HUES48 (cell line): ENCODE data around the gene OPRM1.
"Not testable (repeated sequence)": the region's sequence is repeated elsewhere in the genome, so short reads cannot be mapped to it uniquely, and the experiment has no call there.

Experiments
- H3K27ac ChIP-seq: one replicate; pipeline ENCODE4 v1.7.0; 2013; ENCODE audit warnings: low read depth, low read length, inconsistent platforms
- H3K27me3 ChIP-seq: 2 replicates; pipeline ENCODE4 v1.6.1; 2013; ENCODE audit warnings: mild to moderate bottlenecking, low read length; ENCODE audit not compliant: control insufficient read depth, insufficient read depth
- H3K36me3 ChIP-seq: 2 replicates; pipeline ENCODE4 v1.6.1; 2013; ENCODE audit warnings: low read length; ENCODE audit not compliant: control insufficient read depth, insufficient read depth
- H3K4me1 ChIP-seq: 2 replicates; pipeline ENCODE4 v1.6.1; 2013; ENCODE audit warnings: mild to moderate bottlenecking, low read length; ENCODE audit not compliant: control insufficient read depth, insufficient read depth
- H3K4me3 ChIP-seq: 2 replicates; pipeline ENCODE4 v1.5.1; 2013; ENCODE audit warnings: mild to moderate bottlenecking, low read depth, low read length
- H3K9ac ChIP-seq: 2 replicates; pipeline ENCODE4 v1.6.1; 2013; ENCODE audit warnings: mild to moderate bottlenecking, low read depth, low read length, moderate library complexity
- H3K9me3 ChIP-seq: 2 replicates; pipeline ENCODE4 v1.6.1; 2013; ENCODE audit warnings: low read length; ENCODE audit not compliant: control insufficient read depth, insufficient read depth

Gene OPRM1

GRCh38 chr6:154041001-154041400 is 2.0 kb downstream of the OPRM1 start:
- H3K4me1 ChIP-seq = peaks cover 8% of the 10 kb centered on the region
- peaks cover 28% of the 10 kb centered on the region for H3K27me3 ChIP-seq

GRCh38 chr6:154053141-154053540 is 14.1 kb downstream of the OPRM1 start:
- Histone ChIP-seq H3K27ac (no peak overlapping the region), H3K27me3 (no peaks in the 10 kb centered on the region), H3K9ac (no peak overlapping the region), H3K9me3 (no peaks in the 10 kb centered on the region), H3K36me3 (no peaks in the 10 kb centered on the region), H3K4me1 (peaks cover 8% of the 10 kb centered on the region; the same call in 1 of the 2 replicates), H3K4me3 (no peak overlapping the region)

More at GRCh38 chr6:154041001-154041400, 2.0 kb downstream of the OPRM1 start:
- Histone ChIP-seq H3K9me3 (no peaks in the 10 kb centered on the region), H3K4me3 (no peak overlapping the region), H3K27ac (no peak overlapping the region), H3K9ac (no peak overlapping the region), H3K36me3 (no peaks in the 10 kb centered on the region)

DNA sequence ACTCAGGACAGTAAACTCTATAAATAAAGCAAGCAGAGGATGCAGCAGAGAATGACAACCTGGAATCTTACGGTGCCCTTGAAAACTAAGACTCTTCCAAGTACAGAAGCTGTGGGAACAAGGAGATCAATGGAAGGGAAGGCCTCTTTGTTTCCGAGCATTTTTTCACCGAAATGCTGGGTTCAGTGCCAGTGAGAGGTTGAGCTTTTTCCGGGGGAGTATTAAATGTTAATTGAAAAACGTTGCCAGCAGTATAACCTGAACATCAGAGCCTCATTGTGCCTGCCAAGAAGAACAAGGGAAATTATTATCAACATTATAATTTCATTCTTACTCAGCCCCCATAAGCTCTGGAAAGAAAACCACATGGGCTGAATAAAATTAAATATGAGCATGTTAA is 17.5 kb downstream of the OPRM1 start:
- no peak overlapping the region for H3K9ac ChIP-seq
- no peak overlapping the region for H3K4me3 ChIP-seq
- peaks cover 6% of the 10 kb centered on the region; the same call in 1 of the 2 replicates for H3K4me1 ChIP-seq
- H3K27me3 ChIP-seq = no peaks in the 10 kb centered on the region
- H3K9me3 ChIP-seq = no peaks in the 10 kb centered on the region
- no peaks in the 10 kb centered on the region for H3K36me3 ChIP-seq
- no peak overlapping the region for H3K27ac ChIP-seq

GRCh38 chr6:154057098-154057497 is 18.1 kb downstream of the OPRM1 start:
- no peaks in the 10 kb centered on the region for H3K27me3 ChIP-seq
- no peak overlapping the region for H3K27ac ChIP-seq
- H3K4me3 ChIP-seq = no peak overlapping the region
- H3K9me3 ChIP-seq = no peaks in the 10 kb centered on the region
- peaks cover 6% of the 10 kb centered on the region; the same call in 1 of the 2 replicates for H3K4me1 ChIP-seq
- no peak overlapping the region for H3K9ac ChIP-seq
- H3K36me3 ChIP-seq = no peaks in the 10 kb centered on the region

DNA sequence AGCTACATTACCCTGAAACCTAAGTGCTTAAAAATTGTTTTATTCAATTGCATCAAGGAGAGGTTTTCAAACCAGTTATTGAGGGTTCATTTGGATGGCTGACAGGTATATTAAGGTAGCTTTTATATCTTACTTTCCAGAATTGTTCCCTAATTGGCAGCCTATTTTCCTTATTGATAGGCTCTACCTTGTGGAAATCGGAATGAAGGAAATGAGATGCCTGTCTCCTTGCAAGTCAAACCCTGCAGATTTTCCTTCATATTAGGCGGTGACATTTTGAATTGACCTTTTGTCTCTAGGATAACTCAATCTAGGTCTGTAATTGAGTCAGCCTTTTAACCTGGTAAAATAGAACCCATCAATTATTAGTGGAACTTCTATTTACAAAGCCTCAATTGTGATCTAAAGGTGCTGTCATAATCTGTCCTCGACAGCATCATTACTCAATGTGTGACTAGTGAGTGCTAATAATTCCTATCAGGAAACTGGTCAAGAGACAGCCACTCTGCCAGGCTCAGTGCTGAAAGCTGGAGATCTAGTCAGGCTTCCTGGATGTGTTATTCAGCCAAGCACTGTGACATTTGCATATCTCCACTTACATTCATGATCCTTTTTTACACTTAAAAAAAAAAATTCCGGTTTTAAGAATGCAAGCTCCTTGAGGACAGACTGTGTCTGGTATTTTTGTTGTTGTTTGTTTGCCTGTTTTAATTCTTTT is 20.1 kb downstream of the OPRM1 start:
- H3K36me3 ChIP-seq = no peaks in the 10 kb centered on the region
- no peak overlapping the region for H3K27ac ChIP-seq
- H3K9me3 ChIP-seq = no peaks in the 10 kb centered on the region
- no peaks in the 10 kb centered on the region for H3K27me3 ChIP-seq
- H3K4me3 ChIP-seq = no peak overlapping the region
- H3K4me1 ChIP-seq = peaks cover 6% of the 10 kb centered on the region; the same call in 1 of the 2 replicates
- no peak overlapping the region for H3K9ac ChIP-seq

DNA sequence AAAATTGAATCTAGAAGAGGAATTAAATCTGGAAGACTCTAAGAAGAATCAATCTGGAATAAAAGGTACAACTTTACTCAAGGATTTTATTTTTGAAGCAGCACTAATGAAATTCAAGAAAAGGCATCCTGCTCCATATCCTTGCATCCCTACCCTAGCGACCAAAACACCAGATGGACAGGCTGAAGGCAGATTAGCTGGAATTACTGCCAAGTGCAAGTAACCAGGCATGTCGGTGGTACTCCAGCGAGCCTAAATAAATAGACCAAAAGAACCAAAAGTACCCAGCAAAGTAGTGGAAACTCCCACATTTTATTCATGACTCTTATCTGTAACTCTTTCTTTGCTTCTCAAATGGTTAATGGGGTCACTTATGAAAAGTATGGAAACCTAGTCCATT is 21.0 kb downstream of the OPRM1 start:
- Histone ChIP-seq H3K9ac (no peak overlapping the region), H3K27me3 (no peaks in the 10 kb centered on the region), H3K9me3 (no peaks in the 10 kb centered on the region), H3K4me3 (no peak overlapping the region), H3K4me1 (peaks cover 6% of the 10 kb centered on the region; the same call in 1 of the 2 replicates), H3K36me3 (no peaks in the 10 kb centered on the region), H3K27ac (no peak overlapping the region)

- Histone ChIP-seq H3K4me3 (no peak overlapping the region), H3K27ac (no peak overlapping the region), H3K9me3 (no peaks in the 10 kb centered on the region), H3K36me3 (no peaks in the 10 kb centered on the region), H3K9ac (no peak overlapping the region), H3K27me3 (no peaks in the 10 kb centered on the region), H3K4me1 (peaks cover 3% of the 10 kb centered on the region; the same call in 1 of the 2 replicates)
Measured at GRCh38 chr6:154070041-154070440, 31.0 kb downstream of the OPRM1 start.

- Histone ChIP-seq H3K4me1 (peaks cover 3% of the 10 kb centered on the region; the same call in 1 of the 2 replicates), H3K9me3 (no peaks in the 10 kb centered on the region), H3K9ac (no peak overlapping the region), H3K27ac (no peak overlapping the region), H3K4me3 (no peak overlapping the region), H3K27me3 (no peaks in the 10 kb centered on the region), H3K36me3 (no peaks in the 10 kb centered on the region)
Measured at GRCh38 chr6:154070657-154071056, 31.6 kb downstream of the OPRM1 start.

GRCh38 chr6:154071236-154071635 is 32.2 kb downstream of the OPRM1 start:
- H3K9ac ChIP-seq = no peak overlapping the region
- no peaks in the 10 kb centered on the region for H3K27me3 ChIP-seq
- H3K9me3 ChIP-seq = no peaks in the 10 kb centered on the region
- H3K4me1 ChIP-seq = peaks cover 3% of the 10 kb centered on the region; the same call in 1 of the 2 replicates
- no peaks in the 10 kb centered on the region for H3K36me3 ChIP-seq
- no peak overlapping the region for H3K4me3 ChIP-seq
- H3K27ac ChIP-seq = no peak overlapping the region

- Histone ChIP-seq H3K36me3 (no peaks in the 10 kb centered on the region), H3K4me3 (no peak overlapping the region), H3K9me3 (no peaks in the 10 kb centered on the region), H3K9ac (no peak overlapping the region), H3K4me1 (peaks cover 3% of the 10 kb centered on the region; the same call in 1 of the 2 replicates), H3K27ac (no peak overlapping the region), H3K27me3 (no peaks in the 10 kb centered on the region)
Measured at GRCh38 chr6:154071711-154072110, 32.7 kb downstream of the OPRM1 start.

DNA sequence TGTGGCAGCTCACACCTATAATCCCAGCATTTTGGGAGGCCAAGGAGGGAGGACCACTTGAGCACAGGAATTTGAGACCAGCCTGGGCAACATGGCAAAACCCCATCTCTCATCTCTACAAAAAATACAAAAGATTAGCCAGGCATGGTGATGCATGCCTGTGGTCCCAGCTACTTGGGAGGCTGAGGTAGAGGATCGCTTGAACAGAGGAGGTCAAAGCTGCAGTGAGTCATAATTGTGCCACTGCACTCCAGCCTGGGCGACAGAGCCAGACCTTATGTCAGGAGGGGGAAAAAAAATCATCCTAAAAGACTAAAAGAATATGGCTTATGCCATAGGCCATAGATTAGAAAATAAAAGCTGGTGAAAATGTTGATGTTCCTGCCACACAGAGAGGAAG is 39.6 kb downstream of the OPRM1 start:
- not testable (repeated sequence) for H3K9ac ChIP-seq, H3K27ac ChIP-seq, H3K9me3 ChIP-seq, H3K36me3 ChIP-seq, H3K4me1 ChIP-seq, H3K27me3 ChIP-seq, H3K4me3 ChIP-seq
